Duodenal mucosa (tissue), 2 donors: Measurements from ENCODE around the gene SLC38A1.

ENCODE experiments used
- H3K27ac ChIP-seq: one replicate; pipeline ENCODE4 v1.7.0; 2013; ENCODE audit warnings: low read depth, low read length
- H3K27me3 ChIP-seq, 2 donors: one replicate each; pipeline ENCODE4 v1.7.0; 2013; ENCODE audit warnings: low read length in 2 of 2, control low read depth in 1 of 2; ENCODE audit not compliant: insufficient read depth in 2 of 2, control insufficient read depth in 1 of 2
- H3K36me3 ChIP-seq, 2 donors: one replicate each; pipeline ENCODE4 v1.7.0; 2013; ENCODE audit warnings: low read length in 2 of 2, control low read depth in 1 of 2; ENCODE audit not compliant: insufficient read depth in 2 of 2, control insufficient read depth in 1 of 2
- H3K4me1 ChIP-seq, 2 donors: one replicate each; pipeline ENCODE4 v1.7.0; 2013; ENCODE audit warnings: low read length in 2 of 2, control low read depth in 1 of 2; ENCODE audit not compliant: insufficient read depth in 2 of 2, control insufficient read depth in 1 of 2
- H3K4me3 ChIP-seq, 2 donors: one replicate each; pipeline ENCODE4 v1.7.0; 2013; ENCODE audit warnings: low read length in 2 of 2, low read depth in 1 of 2
- H3K9ac ChIP-seq, 2 donors: one replicate each; pipeline ENCODE4 v1.7.0; 2013; ENCODE audit warnings: low read length in 2 of 2, low read depth in 1 of 2
- H3K9me3 ChIP-seq, 2 donors: one replicate each; pipeline ENCODE4 v1.7.0; 2013; ENCODE audit warnings: low read length in 2 of 2, control low read depth in 1 of 2; ENCODE audit not compliant: control insufficient read depth in 1 of 2

SLC38A1 gene

GRCh38 chr12:46158501-46158900 is 110.3 kb downstream of the SLC38A1 start:
- Histone ChIP-seq H3K4me3 (no peak overlapping the region), H3K4me1 (peaks cover 6 to 32% of the 10 kb centered on the region in 2 donors), H3K36me3 (no peaks in the 10 kb centered on the region), H3K27me3 (no peaks in the 10 kb centered on the region), H3K9ac (no peak overlapping the region), H3K27ac (no peak overlapping the region), H3K9me3 (no peaks in the 10 kb centered on the region)

- peaks cover 0 to 19% of the 10 kb centered on the region in 2 donors for H3K4me1 ChIP-seq
These were observed 114.4 kb downstream of the SLC38A1 start for GRCh38 chr12:46154221-46154985.

GRCh38 chr12:46153268-46153872 is 115.5 kb downstream of the SLC38A1 start:
- Histone ChIP-seq H3K9me3 (no peaks in the 10 kb centered on the region), H3K9ac (no peak overlapping the region), H3K4me1 (peaks cover 0 to 14% of the 10 kb centered on the region in 2 donors), H3K27me3 (no peaks in the 10 kb centered on the region), H3K36me3 (no peaks in the 10 kb centered on the region), H3K27ac (no peak overlapping the region), H3K4me3 (no peak overlapping the region)

More at GRCh38 chr12:46154221-46154985, 114.4 kb downstream of the SLC38A1 start:
- H3K27ac ChIP-seq = no peak overlapping the region
- H3K9me3 ChIP-seq = no peaks in the 10 kb centered on the region
- no peaks in the 10 kb centered on the region for H3K36me3 ChIP-seq
- no peak overlapping the region for H3K4me3 ChIP-seq
- no peaks in the 10 kb centered on the region for H3K27me3 ChIP-seq
- no peak overlapping the region for H3K9ac ChIP-seq

- no peaks in the 10 kb centered on the region for H3K36me3 ChIP-seq
- no peak overlapping the region for H3K9ac ChIP-seq
- H3K27me3 ChIP-seq = no peaks in the 10 kb centered on the region
- H3K4me1 ChIP-seq = peaks cover 0 to 11% of the 10 kb centered on the region in 2 donors
- no peak overlapping the region for H3K4me3 ChIP-seq
- H3K9me3 ChIP-seq = no peaks in the 10 kb centered on the region
- H3K27ac ChIP-seq = no peak overlapping the region
These were observed 116.4 kb downstream of the SLC38A1 start for GRCh38 chr12:46152456-46152855.

DNA sequence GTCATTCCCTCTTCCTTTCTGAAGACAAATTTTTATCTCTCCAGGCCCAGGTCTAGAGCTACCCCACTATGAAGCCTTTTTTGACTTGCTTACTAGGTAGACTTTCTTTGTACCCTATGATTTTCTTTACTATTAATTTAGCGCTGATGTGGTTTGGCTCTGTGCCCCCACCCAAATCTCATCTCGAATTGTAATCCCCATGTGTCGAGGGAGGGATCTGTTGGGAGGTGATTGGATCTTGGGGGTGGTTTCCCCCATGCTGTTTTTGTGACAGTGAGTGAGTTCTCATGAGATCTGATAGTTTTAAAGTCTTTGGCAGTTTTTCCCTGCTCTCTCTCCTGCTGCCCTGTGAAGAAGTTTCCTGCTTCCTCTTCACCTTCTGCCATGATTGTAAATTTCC is 118.1 kb downstream of the SLC38A1 start:
- Histone ChIP-seq H3K4me3 (no peak overlapping the region), H3K9ac (no peak overlapping the region), H3K27ac (no peak overlapping the region), H3K27me3 (no peaks in the 10 kb centered on the region), H3K4me1 (peaks cover 0 to 8% of the 10 kb centered on the region in 2 donors), H3K36me3 (no peaks in the 10 kb centered on the region), H3K9me3 (no peaks in the 10 kb centered on the region)

GRCh38 chr12:46149905-46150304 is 118.9 kb downstream of the SLC38A1 start:
- H3K36me3 ChIP-seq = no peaks in the 10 kb centered on the region
- no peak overlapping the region for H3K4me3 ChIP-seq
- peaks cover 0 to 8% of the 10 kb centered on the region in 2 donors for H3K4me1 ChIP-seq
- no peaks in the 10 kb centered on the region for H3K9me3 ChIP-seq
- no peak overlapping the region for H3K9ac ChIP-seq
- H3K27ac ChIP-seq = no peak overlapping the region
- no peaks in the 10 kb centered on the region for H3K27me3 ChIP-seq

DNA sequence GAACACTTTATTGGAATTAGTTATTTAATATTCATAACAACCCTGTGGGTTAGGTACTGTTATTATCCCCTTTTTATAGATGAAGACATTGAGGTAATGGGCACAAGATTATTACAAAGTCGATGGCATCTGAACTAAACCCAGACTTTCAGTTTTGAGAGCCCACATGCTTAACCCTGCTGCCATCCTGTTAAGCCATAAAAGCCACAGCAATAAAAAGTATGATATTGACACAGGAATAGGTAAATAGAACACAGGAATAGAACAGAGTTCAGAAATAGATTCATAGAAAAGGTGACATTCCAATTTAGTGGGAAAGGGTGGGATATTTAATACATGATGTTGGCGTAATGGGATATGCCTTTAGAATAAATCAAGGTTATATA is 119.8 kb downstream of the SLC38A1 start:
- no peaks in the 10 kb centered on the region for H3K36me3 ChIP-seq
- H3K9ac ChIP-seq = no peak overlapping the region
- no peaks in the 10 kb centered on the region for H3K27me3 ChIP-seq
- no peak overlapping the region for H3K27ac ChIP-seq
- no peaks in the 10 kb centered on the region for H3K9me3 ChIP-seq
- H3K4me3 ChIP-seq = no peak overlapping the region
- peaks cover 0 to 6% of the 10 kb centered on the region in 2 donors for H3K4me1 ChIP-seq

- Histone ChIP-seq H3K9ac (no peak overlapping the region), H3K36me3 (no peaks in the 10 kb centered on the region), H3K27ac (no peak overlapping the region), H3K4me1 (peaks cover 0 to under 1% of the 10 kb centered on the region in 2 donors), H3K4me3 (no peak overlapping the region), H3K27me3 (no peaks in the 10 kb centered on the region), H3K9me3 (no peaks in the 10 kb centered on the region)
These were observed 120.3 kb downstream of the SLC38A1 start for GRCh38 chr12:46148327-46149078.

- Histone ChIP-seq H3K9ac (no peak overlapping the region), H3K36me3 (no peaks in the 10 kb centered on the region), H3K4me3 (no peak overlapping the region), H3K27ac (no peak overlapping the region), H3K27me3 (no peaks in the 10 kb centered on the region), H3K9me3 (no peaks in the 10 kb centered on the region), H3K4me1 (no peaks in the 10 kb centered on the region)
These were observed 121.7 kb downstream of the SLC38A1 start for GRCh38 chr12:46147144-46147543.

GRCh38 chr12:46145881-46146280 is 123.0 kb downstream of the SLC38A1 start:
- no peaks in the 10 kb centered on the region for H3K36me3 ChIP-seq
- no peak overlapping the region for H3K27ac ChIP-seq
- H3K4me1 ChIP-seq = no peaks in the 10 kb centered on the region
- no peaks in the 10 kb centered on the region for H3K27me3 ChIP-seq
- H3K4me3 ChIP-seq = no peak overlapping the region
- H3K9ac ChIP-seq = no peak overlapping the region
- no peaks in the 10 kb centered on the region for H3K9me3 ChIP-seq
